IPS-15b (cell line): ENCODE data around the gene KCNQ1.

Experiments
- H3K27me3 ChIP-seq: one replicate; pipeline ENCODE4 v1.6.1; 2013; ENCODE audit warnings: low read length; ENCODE audit not compliant: control insufficient read depth, insufficient read depth
- H3K36me3 ChIP-seq: one replicate; pipeline ENCODE4 v1.6.1; 2013; ENCODE audit warnings: low read length; ENCODE audit not compliant: control insufficient read depth, insufficient read depth
- H3K4me1 ChIP-seq: one replicate; pipeline ENCODE4 v1.6.1; 2013; ENCODE audit warnings: mild to moderate bottlenecking, low read length; ENCODE audit not compliant: control insufficient read depth, insufficient read depth
- H3K4me3 ChIP-seq: one replicate; pipeline ENCODE4 v1.5.1; 2013; ENCODE audit warnings: low read depth, low read length
- H3K9ac ChIP-seq: one replicate; pipeline ENCODE4 v1.6.1; 2013; ENCODE audit warnings: low read depth, mild to moderate bottlenecking, low read length
- H3K9me3 ChIP-seq: one replicate; pipeline ENCODE4 v1.6.1; 2013; ENCODE audit warnings: mild to moderate bottlenecking, low read length; ENCODE audit not compliant: control insufficient read depth, insufficient read depth

Gene KCNQ1

DNA sequence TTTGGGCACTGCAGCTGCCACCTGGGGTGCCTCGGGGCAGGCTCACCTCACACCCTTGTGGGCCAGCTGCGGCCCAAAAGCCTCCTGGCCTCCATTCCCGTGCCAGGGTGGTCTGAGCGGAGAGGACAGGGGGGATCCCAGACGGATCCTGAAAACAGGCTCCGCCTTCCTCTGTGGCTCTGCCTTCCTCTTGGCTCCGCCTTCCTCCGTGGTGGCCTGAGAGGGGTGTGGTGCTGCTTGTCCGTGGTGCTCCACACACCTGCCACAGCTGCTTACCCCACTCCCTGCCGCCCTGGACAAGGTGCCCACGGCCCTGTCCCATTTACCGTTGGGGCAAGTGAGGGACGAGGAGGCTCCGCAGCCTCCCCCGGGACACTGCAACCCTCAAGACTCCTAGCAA lies 278.1 kb downstream of the KCNQ1 start:
- Histone ChIP-seq H3K9ac (no peak overlapping the region), H3K36me3 (no peaks in the 10 kb centered on the region), H3K4me1 (peaks cover 17% of the 10 kb centered on the region), H3K27me3 (peaks cover 65% of the 10 kb centered on the region), H3K4me3 (no peak overlapping the region), H3K9me3 (no peaks in the 10 kb centered on the region)

DNA sequence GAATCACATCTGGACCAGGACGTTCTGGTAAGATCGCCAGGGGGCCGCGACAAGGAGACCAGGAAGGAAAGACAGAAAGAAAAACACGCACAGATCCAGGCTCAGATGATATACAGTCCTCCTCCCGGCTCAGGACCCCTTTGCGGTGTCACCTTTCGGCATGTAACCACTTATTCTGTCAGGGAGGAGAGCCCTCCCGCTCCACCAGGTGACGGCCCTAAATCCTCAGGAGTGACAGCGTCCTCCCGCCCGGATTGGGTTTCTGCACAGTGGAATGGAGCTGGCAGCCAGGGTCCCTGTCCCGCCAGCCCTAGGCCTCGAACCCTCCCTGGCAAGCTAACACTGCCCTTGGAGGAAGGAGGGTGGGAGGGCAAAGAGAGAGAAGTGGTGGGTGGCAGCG lies 279.3 kb downstream of the KCNQ1 start:
- Histone ChIP-seq H3K36me3 (no peaks in the 10 kb centered on the region), H3K4me3 (no peak overlapping the region), H3K9ac (no peak overlapping the region), H3K4me1 (peaks cover 12% of the 10 kb centered on the region), H3K9me3 (no peaks in the 10 kb centered on the region), H3K27me3 (peaks cover 60% of the 10 kb centered on the region)

DNA sequence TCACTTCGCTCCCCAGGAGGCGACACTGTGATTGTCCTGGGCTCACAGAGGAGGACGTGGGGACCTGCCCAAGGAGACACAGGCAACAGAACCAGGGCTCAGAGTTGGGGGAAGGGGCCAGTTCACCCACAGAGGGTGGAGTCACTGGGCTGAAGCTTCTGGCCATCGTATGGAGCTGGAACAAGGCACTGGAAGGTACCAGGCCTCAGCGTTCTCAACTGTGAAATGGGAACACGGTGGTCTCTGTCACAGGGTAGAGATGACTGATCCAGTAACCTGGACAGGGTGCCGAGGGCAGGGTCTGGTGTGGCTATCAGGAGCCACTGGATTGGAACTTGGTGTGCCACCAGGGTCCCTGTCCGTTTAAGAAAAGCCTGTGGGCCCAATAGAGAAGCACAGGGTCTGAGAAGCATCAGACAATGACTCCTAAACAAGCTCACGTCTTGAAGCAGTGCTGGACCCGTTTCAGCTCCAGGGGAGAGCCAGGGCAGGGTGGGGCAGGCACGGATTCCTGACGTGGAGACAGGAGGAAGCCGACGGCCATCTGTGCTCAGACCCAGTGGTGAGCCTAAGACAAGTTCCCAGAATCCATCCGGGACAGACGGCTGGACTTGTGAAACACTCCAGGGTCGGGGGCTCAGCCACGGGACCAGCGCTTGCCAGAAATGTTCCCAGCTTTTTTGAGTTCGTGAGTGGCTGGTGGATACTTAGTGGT lies 280.0 kb downstream of the KCNQ1 start:
- no peak overlapping the region for H3K9ac ChIP-seq
- H3K9me3 ChIP-seq = no peaks in the 10 kb centered on the region
- no peaks in the 10 kb centered on the region for H3K36me3 ChIP-seq
- H3K27me3 ChIP-seq = peaks cover 54% of the 10 kb centered on the region
- peaks cover 7% of the 10 kb centered on the region for H3K4me1 ChIP-seq
- H3K4me3 ChIP-seq = no peak overlapping the region

DNA sequence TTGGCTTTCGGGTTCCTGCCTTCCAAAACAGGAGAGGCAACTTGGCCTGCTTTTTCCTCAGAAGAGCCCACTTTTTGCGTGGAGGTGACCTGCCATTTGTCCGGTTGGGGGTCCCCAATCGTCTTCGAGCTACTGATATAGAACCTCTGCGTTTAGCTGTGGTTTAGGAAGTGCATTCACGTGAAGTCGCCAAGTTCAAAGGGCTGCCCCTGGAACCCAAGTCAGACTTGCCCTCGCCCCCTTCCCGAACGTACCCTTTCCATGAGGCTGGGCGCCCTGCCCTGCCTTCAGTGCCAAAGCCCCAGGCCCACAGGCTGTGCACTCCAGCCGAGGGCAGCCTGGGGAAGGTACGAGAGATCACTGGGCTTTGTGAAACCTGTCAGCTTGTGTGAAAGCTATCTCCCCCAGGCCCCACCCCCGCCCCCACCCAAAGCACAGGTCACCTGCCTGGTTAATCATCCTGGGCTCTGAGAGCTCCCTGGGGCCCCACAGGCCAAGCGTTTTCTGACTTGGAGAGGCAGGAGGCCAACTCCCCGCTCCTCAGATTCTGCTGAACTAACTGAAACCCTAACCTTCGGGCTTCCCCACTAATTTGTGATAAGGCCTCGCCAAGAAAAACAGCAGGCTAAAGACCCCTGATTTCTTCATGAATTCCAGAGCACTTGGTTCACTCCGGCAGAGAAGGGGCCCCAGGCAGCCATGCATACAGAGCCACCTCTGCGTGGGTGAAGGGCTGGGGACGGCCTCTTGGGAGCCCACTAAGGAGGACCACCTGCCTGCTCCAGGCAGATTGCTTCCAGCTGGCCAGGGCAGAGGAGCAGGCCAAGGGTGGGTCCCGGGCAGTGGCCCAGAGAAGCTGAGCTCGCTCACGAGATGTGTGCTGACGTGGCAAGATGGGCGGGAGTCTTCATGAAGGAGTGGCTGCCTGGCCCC lies 280.8 kb downstream of the KCNQ1 start:
- no peaks in the 10 kb centered on the region for H3K36me3 ChIP-seq
- H3K4me3 ChIP-seq = no peak overlapping the region
- no peak overlapping the region for H3K9ac ChIP-seq
- no peaks in the 10 kb centered on the region for H3K9me3 ChIP-seq
- H3K27me3 ChIP-seq = peaks cover 46% of the 10 kb centered on the region
- peaks cover 2% of the 10 kb centered on the region for H3K4me1 ChIP-seq

DNA sequence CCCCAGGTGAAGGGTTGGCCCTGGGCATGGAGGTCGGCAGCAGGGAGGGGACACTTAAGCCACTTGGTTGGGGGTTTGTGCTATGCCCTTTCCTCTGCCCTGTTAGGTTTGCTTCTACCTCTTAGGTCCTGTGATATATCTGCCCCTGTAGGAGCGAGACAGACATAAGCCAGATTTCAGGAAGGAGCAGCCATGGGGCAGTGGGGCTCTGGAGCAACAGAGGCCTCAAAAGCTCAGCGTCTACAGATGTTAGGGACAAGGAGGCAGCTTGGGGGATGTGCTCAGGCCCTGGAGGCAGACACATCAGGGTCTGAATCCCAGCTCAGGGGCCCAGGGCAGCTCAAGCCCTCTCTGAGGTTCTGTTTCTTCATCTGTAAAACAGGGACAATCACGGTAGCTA lies 282.2 kb downstream of the KCNQ1 start:
- Histone ChIP-seq H3K9ac (no peak overlapping the region), H3K27me3 (peaks cover 40% of the 10 kb centered on the region), H3K36me3 (no peaks in the 10 kb centered on the region), H3K4me3 (no peak overlapping the region), H3K4me1 (no peaks in the 10 kb centered on the region), H3K9me3 (no peaks in the 10 kb centered on the region)

DNA sequence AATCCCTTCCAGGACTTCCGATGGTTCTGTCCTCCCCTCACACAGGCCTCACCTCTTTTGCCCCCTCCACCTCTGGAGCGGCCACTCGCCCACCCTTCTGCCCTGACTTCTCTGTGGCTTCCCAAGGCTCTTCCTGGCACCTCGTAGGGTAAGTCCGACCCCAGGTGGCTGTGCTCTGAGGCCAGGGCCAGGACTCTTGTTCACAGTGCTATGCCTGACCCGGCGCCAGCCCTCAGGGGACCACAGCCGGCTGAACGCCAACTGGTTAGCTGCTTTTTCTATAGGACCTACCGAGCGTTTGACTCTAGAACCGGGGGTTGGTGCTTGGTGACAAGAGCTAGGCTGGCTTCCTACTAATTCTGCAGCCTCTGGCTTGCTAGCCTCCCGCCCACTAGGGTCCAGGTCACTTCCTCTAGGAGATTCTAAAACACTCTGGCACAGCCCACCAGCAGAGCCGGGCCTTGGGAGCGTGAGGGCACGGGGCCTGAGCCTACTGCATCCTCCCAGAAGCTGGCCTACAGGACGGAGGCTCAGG lies 283.4 kb downstream of the KCNQ1 start:
- no peak overlapping the region for H3K4me3 ChIP-seq
- peaks cover 31% of the 10 kb centered on the region for H3K27me3 ChIP-seq
- no peaks in the 10 kb centered on the region for H3K9me3 ChIP-seq
- no peaks in the 10 kb centered on the region for H3K36me3 ChIP-seq
- H3K9ac ChIP-seq = no peak overlapping the region
- H3K4me1 ChIP-seq = no peaks in the 10 kb centered on the region

DNA sequence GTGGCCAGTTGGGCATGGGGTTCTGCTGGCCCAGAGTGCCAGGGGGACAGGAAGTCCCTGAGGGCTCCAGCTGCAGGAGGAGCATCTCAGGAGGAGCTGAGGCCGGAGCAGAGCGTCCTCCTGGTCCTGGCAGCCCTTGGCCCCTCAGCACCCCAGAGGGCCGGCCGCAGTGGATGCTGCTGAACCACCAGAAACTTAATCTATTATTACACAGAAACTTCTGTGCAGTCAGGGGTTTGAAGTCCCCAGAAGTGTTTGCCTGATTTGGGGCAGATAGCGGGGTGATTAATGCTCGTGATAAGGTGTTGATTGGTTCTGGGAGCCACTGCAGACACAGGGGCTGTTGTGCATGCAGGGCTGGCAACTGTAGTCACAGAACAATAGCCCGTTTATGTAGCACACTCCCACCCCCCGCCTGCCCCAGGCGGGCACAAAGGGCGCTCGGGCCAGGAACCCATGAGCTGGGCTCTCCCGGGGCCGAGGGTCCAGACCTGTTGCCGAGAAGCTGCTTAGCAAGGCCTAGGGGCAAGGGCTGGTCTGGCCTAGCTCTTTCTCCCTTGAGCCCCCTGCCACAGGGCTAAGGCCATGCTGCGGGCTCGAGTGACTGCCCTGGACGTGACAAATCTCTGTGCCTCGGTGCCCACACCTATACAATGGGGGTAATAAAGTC lies 284.0 kb downstream of the KCNQ1 start:
- Histone ChIP-seq H3K4me3 (no peak overlapping the region), H3K9me3 (no peaks in the 10 kb centered on the region), H3K4me1 (no peaks in the 10 kb centered on the region), H3K36me3 (no peaks in the 10 kb centered on the region), H3K27me3 (peaks cover 25% of the 10 kb centered on the region), H3K9ac (no peak overlapping the region)

DNA sequence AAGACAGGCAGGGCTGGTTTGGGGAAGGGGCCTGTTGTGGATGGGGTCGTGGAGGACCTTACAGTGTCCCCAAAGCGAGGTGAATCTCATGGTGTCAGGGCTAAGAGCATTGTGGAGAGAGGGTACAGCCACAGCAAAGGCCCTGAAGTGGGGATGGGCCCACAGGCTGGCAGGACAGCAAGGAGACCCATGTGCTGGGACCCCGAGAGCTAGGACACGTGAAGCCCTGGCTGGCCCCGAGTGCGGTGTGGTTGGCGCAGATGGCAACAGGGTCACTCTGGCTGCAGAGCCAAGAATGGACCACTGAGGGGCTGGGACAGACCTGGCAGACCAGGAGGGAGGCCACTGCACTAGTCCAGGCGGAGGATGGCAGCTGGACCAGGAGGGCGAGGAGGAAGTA lies 285.0 kb downstream of the KCNQ1 start:
- Histone ChIP-seq H3K36me3 (no peaks in the 10 kb centered on the region), H3K27me3 (peaks cover 16% of the 10 kb centered on the region), H3K9ac (no peak overlapping the region), H3K4me1 (no peaks in the 10 kb centered on the region), H3K4me3 (no peak overlapping the region), H3K9me3 (no peaks in the 10 kb centered on the region)

DNA sequence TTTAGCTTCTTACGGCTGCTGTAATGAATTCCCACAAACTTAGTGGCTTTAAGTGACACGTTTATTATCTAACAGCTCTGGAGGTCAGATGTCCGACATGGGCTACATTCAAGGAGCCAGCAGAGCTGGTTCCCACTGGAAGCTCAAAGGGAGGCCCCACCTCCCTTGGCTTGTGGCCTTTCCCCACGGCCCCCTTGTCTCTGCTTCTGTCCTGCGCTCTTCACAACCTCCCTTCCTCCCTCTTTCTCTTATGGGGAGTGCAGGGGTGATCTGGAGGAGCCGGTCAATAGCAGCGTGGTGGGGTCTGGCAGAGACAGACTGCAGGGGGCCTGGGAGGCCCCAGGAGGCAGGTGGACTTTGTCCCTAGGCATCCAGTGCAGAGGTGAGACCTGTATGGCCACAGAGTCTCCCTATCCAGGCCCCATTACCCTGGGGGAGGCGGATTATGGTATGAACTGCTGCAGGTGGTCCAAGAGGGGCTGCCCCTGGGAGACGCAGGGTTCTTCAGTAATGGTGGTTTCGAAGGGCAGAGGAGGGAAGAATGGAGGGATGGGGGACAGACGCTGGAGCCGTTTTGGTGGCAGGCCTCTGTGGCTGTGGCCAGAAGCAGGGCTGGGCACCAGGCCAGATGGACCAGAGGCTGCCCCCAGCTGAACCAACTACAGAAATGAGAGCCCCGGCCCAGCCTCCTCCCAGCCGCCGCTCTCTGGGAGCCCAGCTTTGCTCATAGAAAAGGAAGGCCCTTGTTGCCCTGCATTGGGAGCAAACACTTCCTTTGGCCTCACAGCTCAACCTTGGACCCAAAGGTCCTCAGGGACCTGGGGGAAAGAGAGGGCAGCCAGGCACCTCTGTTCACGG lies 285.7 kb downstream of the KCNQ1 start:
- Histone ChIP-seq H3K36me3 (no peaks in the 10 kb centered on the region), H3K9me3 (no peaks in the 10 kb centered on the region), H3K4me3 (no peak overlapping the region), H3K27me3 (peaks cover 12% of the 10 kb centered on the region), H3K4me1 (no peaks in the 10 kb centered on the region), H3K9ac (no peak overlapping the region)

DNA sequence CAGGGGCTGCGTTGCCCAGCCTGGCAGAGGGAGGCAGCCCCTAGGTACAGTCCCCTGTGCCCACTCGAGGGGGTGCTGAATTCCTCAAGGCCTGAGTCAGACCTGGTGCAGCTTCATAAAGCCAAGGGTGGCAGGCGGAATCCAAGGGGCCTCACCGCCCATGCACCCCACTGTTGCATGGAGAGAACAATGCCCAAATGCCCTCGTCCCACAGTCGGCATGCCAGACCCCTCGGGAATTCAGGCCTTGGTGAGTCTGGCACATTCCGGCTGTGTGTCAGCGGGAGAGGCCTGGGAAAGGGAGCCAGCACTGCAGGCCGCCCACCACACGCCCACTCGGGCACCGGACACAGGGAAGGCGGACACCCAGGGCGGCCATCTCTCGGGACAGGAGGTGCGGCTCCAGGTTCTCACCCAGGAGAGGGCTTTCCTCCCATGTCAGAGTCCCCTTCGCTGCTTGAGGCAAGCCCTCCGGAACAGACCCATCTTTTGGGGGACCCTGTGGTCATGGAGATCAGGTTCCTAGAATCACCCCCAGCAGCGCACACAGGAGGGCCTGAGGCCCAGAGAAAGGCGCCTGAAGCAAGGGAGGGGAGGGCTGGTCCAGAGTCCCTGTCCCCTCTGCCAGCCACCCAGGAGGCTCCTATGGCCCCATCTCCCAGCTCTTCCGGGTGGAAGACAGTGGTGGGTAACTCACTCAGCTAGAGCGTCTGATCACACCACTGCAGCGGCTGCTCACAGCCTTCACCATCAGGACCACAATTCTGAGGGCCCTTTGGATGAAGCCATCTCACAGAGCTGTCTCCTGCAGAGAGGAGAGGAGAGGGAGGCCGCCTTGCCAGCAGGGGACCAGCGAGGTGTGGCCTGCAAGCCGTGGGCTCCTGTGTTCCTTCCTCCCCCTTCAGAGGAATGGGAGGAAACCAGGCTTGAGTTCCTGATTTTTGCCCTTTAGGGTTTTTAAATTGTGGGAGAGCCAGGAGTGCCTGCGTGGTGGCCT lies 286.6 kb downstream of the KCNQ1 start:
- Histone ChIP-seq H3K36me3 (no peaks in the 10 kb centered on the region), H3K9me3 (no peaks in the 10 kb centered on the region), H3K9ac (no peak overlapping the region), H3K4me1 (no peaks in the 10 kb centered on the region), H3K4me3 (no peak overlapping the region), H3K27me3 (peaks cover 10% of the 10 kb centered on the region)
